ENCODE results near the gene SCGB1C1.

The SCGB1C1 gene

DNA sequence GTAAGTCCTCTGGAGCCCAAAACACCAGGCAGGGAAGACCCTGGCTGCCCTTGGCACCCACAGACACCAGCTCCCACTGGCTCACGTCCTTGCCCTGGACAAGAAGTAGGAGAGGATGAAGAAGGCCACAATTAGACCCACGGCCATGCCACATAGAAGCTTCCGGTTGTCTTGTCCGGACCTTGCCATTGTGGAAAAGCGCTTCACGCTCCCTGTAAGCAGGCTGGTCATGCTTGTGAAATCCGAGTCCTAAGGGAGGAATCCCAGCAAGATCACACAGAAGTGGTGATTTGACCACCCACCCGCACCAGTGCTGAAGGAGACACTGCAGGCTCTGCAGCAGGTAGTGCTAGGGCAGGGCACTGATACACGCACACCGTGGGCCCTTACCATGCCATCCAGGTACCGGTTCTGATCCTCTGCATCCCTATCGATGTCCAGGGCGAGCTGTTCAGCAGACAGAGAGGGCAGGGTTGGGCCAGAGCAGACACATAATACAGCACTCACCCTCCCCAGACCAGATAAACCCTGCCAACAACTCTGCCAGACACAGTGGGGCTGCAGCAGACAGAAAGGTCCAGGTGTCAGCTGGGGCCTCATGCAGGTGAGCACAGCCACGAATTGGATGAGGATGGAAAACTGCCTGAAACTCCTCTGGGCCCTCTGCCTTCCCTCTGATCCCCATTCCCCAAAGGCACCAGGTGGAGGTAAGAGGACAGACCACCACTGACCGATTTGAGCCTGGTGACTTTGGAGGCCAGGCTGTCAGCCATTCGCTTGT lies 12.5 kb downstream of the SCGB1C1 start:
- DNase-seq, result no peak

- no peak for DNase-seq
Observed at GRCh38 chr11:206002-206384, 13.1 kb downstream of the SCGB1C1 start.

- DNase-seq, result no peak
Observed at GRCh38 chr11:206526-207207, 13.8 kb downstream of the SCGB1C1 start.

DNA sequence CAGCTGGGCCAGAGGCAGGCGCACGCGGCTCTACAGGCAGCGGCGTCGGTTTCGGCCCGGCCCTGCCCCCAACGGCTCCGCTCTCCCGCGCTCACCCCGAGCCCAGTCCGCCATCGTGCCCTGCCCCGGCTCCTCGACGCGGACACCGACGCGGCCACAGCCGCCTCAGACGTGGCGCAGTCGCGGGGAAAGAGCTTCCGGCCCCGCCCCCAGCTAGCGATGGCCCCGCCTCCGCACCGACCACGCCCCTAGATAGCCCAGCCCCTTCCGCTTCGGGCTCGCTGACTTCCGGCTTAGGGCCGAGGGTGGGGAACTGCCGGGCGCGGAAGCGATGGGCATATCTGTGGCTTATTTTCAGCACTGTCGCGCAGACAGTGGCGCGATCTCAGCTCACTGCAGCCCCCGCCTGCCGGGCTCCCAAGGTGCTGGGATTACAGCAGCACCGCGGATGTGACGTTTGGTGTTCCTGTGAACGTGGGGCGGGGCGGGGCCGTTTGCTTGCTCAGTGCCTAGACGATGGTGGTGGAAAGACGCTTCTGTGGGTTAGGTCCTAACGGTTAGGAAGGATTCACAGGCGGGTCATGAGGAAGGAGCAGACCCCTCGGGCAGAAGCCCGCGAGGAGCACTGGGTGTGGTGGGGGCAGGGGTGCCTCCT lies 14.5 kb downstream of the SCGB1C1 start, which contains the start of the genes BET1L and RIC8A:
Gene BET1L, minus strand, starts transcription at position 192 of the 655 bp plus-strand sequence. Its CDS starts 78 bp downstream, at position 114.
Gene RIC8A, plus strand, starts transcription at position 501 of the 655 bp plus-strand sequence. CDS start 1,147 bp downstream, outside the sequence.
- peak; percentile 89 for DNase-seq

DNA sequence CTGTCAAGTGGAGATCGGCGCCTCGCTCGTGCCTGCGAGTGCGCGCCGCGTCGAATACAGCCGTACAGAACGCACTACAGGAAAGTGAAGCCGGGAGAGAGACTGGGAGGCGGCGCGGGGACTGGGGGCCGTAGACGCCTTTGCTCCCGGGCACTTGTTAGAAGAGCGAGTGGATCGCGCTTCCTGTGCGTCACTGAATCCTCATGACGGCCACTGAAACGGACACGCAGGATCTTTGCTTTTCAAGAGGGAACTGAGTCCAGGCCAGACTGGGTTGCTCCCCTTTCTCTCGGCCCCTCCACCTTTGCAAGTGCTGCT lies 14.9 kb downstream of the SCGB1C1 start:
- DNase-seq, result no peak

DNA sequence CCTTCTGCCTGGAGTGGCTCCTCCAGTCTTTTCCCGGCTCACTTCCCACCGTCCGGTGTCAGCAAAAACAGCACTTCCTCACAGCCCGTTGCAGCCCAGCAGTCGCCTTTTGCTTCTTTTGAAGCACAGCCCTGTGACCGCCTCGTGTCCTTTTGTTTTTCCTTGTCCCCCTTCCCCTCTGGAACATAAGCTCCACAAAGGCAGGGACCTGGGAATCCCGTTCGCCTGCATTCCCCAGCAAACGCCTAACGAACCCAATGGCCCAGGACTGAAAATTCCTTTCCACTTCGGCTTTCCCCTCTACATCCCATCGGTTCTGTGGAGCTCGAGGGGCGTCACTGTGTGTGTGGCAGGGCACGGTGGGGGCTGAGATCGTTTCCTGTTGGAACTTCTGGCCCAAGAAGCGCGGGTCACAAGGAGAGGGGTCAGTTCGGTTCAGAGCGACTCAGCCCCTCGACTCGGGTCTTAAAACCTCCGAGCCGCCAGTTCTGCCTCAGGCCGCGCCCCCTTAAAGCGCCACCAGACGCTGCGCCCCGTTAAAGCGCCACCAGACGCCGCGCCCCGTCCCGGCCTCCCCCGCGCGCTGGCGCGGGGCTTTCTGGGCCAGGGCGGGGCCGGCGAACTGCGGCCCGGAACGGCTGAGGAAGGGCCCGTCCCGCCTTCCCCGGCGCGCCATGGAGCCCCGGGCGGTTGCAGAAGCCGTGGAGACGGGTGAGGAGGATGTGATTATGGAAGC lies 15.5 kb downstream of the SCGB1C1 start:
- peak; percentile 13 for DNase-seq

DNA sequence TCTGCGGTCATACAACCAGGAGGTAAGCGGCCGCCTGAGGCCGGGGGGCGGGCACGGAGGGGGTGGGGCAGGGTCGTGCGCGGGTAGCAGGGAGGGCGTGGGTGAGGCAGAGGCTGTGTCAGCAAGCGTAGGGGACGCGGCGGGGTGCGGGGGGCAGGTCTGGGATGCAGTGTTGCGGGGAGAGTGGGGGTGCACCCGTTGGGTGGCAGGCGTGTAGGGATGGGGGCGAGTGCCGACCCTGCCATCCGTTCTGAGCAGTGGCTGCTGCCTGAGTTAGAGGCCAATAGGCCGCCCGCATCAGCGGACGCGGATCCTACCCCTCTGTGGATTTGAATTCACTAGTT lies 16.0 kb downstream of the SCGB1C1 start:
- no peak for DNase-seq

- no peak for DNase-seq
Observed at GRCh38 chr11:209275-210121, 16.6 kb downstream of the SCGB1C1 start.

- no peak for DNase-seq
Observed at GRCh38 chr11:210122-210802, 17.4 kb downstream of the SCGB1C1 start.

- DNase-seq, result no peak
Observed at GRCh38 chr11:210803-211180, 17.9 kb downstream of the SCGB1C1 start.

- DNase-seq, result no peak
Observed at GRCh38 chr11:211295-211694, 18.4 kb downstream of the SCGB1C1 start.

DNA sequence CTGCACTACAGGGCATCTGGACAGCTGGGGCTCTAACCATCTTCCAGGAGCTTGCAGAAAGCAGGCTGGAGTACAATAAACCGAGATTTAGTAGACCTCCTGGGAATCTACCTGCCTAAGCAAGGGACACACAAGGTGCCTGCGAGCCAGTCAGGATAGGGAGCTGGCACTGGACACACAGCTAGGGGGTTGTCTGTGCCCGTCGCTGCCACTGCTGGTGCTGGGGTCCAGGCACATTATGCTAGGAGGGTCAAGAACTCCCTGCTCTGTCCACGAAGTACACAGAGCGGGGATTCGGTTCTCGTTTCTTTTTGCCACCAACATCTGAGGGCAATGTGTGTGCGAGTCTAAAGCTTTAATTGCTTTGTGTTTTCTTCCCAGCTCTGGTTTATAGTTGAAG lies 18.9 kb downstream of the SCGB1C1 start:
- DNase-seq, result no peak

DNA sequence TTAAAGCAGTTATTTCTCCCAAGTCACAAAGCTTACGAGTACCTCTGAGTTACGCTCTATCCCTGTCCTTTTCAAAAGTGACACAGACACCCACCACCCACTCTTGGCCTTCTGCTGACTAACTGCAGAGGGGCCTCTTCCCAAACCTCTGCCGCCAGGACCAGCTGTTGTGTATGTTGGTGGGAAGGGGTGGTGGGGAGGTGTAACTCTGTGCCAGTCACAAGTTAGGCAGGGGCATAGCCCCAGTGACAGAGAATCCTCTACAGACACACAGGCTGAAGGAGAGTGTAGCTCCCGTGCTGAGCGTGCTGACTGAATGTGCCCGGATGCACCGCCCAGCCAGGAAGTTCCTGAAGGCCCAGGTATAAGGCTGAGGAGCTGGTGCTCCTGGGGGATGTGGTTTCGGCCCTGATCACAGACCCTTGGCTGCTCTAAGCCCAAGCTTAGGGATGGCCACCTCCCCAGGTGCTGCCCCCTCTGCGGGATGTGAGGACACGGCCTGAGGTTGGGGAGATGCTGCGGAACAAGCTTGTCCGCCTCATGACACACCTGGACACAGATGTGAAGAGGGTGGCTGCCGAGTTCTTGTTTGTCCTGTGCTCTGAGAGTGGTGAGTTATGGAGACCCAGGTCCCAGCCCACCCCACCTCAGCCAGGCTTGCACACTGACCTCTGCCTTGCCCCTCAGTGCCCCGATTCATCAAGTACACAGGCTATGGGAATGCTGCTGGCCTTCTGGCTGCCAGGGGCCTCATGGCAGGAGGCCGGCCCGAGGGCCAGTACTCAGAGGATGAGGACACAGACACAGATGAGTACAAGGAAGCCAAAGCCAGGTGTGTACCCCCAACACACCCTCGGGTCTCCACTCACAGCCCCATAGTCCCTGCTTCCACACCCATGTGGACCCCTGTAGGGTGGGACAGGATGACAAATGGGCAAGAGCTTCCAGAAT lies 19.5 kb downstream of the SCGB1C1 start:
- no peak for DNase-seq

- no peak for DNase-seq
Observed at GRCh38 chr11:213111-213510, 20.2 kb downstream of the SCGB1C1 start.

- no peak for DNase-seq
Observed at GRCh38 chr11:214083-214482, 21.2 kb downstream of the SCGB1C1 start.

- DNase-seq, result no peak
Observed at GRCh38 chr11:215581-216037, 22.7 kb downstream of the SCGB1C1 start.

- no peak for DNase-seq
Observed at GRCh38 chr11:216081-216974, 23.4 kb downstream of the SCGB1C1 start.

DNA sequence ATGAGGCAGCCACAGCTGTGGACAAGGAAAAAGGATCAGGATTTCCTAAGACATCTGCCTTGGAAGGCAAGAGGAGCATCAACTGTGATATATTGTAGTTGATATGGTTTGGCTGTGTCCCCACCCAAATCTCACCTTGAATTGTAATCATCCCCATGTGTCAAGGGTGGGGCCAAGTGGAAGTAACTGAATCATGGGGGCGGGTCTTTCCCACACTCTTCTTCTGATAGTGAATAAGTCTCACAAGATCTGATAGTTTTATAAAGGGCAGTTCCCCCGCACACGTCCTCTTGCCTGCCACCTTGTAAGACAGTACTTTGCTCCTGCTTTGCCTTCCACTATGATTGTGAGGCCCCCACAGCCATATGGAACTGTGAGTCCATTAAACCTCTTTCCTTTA lies 24.8 kb downstream of the SCGB1C1 start:
- DNase-seq, result no peak

DNA sequence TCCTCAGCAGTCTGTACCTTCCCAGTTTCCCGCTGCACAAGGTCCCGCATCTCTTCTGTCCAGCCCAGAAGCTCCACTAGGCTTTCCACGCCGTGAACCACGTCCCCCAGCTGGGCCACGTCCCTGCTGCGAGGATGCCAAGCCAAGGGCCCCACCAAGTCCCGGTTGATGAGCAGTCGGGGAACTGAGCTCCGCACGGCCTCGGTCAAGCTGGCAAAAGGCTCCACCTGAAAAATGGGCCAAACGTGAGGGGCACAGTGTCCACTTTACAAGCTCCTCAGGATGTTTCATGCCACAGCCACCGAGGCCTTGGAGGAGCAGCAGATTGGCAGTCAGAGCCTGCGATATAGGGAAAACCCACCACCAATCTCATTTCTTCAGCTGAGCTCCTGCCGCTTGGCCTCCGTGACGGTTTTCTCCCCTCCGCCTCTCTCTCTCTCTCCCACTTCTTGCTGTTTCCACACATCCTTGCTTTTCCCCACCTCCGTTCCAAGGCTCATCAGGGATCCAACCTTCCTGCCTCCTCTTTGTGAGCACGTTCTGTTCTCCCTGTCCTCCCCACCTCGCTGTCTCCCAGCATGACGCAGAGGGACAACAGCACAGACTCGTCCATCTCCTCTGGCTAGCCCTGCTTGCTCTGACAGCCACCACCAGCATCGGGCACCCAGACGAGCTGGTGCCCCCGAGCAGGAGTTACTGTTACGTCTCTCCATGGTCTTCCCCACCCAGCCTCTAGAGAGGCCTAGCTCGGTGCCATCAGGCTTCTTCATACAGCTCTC lies 26.1 kb downstream of the SCGB1C1 start:
- no peak for DNase-seq
